ENCODE data around the gene TP53I11. TPM values are rescaled to one million over a fixed set of nuclear protein-coding genes. Genes with fewer than 3 reads are reported as not detected.
A peak's percentile ranks its signal among the peaks of the same experiment; 100 is the strongest.

The TP53I11 gene, protein sequence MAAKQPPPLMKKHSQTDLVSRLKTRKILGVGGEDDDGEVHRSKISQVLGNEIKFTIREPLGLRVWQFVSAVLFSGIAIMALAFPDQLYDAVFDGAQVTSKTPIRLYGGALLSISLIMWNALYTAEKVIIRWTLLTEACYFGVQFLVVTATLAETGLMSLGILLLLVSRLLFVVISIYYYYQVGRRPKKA
- total RNA-seq = 10 to 100 TPM in 1 of 2 donors, 1 to 10 TPM in 1; 3.2 to 12.2 TPM

DNA sequence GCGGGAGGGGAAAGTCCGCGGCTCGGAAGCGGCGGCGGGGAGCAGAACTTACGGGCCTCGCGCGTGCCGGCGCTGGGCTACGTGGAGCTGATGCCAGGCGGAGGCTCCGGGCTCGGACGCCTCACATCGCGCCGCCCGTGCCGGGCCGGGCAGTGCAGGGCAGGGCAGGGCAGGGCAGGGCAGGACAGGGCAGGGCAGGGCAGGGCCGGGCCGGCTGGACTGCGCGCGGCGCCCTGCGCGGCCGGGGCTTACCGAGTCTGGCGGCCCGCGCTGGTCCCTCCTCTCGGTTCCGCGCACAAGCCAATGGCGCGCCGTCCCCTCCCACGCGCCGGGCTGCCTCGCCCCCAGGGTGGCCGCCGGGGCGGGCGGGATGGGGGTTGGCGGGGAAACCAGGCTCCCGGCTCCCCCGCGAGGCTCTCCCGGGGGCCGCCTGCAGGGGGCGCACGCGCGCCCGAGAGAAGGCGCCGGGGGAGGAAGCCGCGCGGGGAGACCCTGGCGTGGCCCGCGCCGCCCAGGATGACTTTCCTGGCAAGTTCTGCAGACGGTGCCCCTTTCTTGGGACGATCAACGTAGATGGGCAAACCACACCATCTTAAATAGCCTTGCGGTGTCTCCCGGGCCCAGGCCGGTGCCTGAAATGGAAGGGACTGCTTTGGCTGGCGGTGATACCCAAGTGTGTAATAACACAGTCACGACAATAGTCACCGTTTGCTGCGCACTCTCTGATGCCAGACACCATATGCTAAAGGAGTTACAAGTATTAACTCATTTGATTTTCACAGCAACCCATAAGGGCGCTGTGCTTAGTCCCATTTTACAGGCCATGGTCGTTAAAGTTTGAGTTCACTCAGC is at the start of gene TP53I11:
TSS of gene TP53I11 (minus strand) at position 259 of the 852 bp plus-strand sequence. CDS start 12,548 bp downstream, outside the sequence.
- peak within 1 kb of the TSS in 1 of 2 donors; percentile 26 for H3K27ac Mint-ChIP-seq
- peak within 1 kb of the TSS; percentile 74 for H3K4me3 Mint-ChIP-seq
- H3K36me3 Mint-ChIP-seq = no peaks in the 10 kb centered on the region
- DNase-seq (ENCODE audit: low spot score) (peak; percentile 72), ATAC-seq (peak; percentile 85 to 89)
- peaks cover 10 to 14% of the 10 kb centered on the region in 2 donors for H3K4me1 Mint-ChIP-seq (ENCODE audit: low read depth in 2 of 2)
- peaks cover 0 to 6% of the 10 kb centered on the region in 2 donors for H3K27me3 Mint-ChIP-seq
- H3K9me3 Mint-ChIP-seq = no peaks in the 10 kb centered on the region

DNA sequence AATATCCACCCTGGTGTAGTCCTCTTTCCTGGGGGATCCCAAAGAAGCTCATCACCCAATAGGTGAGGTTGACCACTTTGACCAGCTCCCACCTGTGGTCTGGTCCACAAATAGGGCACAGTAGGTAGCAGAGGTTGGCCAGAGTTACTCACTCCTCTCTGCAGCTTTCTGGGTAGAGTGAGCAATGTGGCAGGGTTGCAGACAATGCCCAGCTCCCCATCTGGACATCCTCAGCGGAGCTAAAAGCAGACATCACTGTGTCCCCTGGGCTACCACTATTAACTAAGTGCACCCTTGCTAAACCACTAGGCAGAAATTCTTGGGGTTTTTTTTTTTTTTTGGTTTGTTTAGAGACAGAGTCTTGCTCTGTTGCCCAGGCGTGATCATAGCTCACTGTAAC is 48.4 kb upstream of the TP53I11 start:
- ATAC-seq (no peak), DNase-seq (ENCODE audit: low spot score) (no peak)
- no peaks in the 10 kb centered on the region for H3K4me1 Mint-ChIP-seq (ENCODE audit: low read depth in 2 of 2)
- H3K27me3 Mint-ChIP-seq = peaks cover 0 to 6% of the 10 kb centered on the region in 2 donors
- H3K27ac Mint-ChIP-seq = no peak overlapping the region
- no peaks in the 10 kb centered on the region for H3K9me3 Mint-ChIP-seq
- no peak overlapping the region for H3K4me3 Mint-ChIP-seq
- H3K36me3 Mint-ChIP-seq = no peaks in the 10 kb centered on the region

DNA sequence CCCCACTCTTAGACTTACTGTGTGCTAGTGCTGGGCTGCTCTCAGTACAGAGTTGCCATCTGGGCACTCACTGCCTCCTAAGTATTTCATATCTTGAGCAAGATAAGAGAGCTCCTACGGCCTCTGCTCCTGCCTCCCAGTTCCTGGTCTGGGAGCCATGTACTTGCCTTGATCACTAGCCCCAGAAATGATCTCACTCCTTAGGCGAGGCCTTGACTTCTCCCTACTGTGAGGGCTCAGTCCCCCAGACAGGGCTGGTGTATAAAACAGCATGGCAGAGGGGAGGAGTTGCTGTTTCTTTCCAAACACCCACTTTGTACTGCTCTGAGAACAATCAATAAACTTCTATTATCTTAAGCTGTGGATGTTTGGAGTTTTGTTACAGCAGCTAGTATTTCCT is 47.4 kb upstream of the TP53I11 start:
- DNase-seq (ENCODE audit: low spot score) (no peak), ATAC-seq (no peak)
- peaks cover 0 to 4% of the 10 kb centered on the region in 2 donors for H3K4me1 Mint-ChIP-seq (ENCODE audit: low read depth in 2 of 2)
- H3K9me3 Mint-ChIP-seq = no peaks in the 10 kb centered on the region
- H3K36me3 Mint-ChIP-seq = no peaks in the 10 kb centered on the region
- H3K4me3 Mint-ChIP-seq = no peak overlapping the region
- H3K27ac Mint-ChIP-seq = peak overlapping the region in 1 of 2 donors; percentile 6
- peaks cover 0 to 7% of the 10 kb centered on the region in 2 donors for H3K27me3 Mint-ChIP-seq

DNA sequence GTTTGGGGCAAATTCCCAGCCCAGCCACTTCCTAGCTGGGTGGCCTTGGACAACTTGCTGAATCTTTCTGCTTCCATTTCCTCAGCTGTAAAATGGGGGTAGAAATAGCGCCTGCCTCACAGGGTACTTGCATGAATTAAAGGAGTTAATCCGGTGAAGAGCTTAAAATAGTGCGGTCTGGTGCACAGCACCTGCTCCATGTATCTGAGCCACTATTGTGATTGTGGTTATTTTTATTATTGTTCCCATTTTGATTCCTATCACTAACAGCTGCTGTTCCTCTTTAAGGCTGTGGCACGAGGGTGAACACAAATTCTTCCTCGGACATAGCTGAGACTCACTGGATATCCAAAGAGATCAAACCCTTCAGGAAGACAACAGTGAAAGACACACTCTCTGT is 46.9 kb upstream of the TP53I11 start:
- ATAC-seq (no peak), DNase-seq (ENCODE audit: low spot score) (no peak)
- no peak overlapping the region for H3K27ac Mint-ChIP-seq
- H3K36me3 Mint-ChIP-seq = no peaks in the 10 kb centered on the region
- H3K4me3 Mint-ChIP-seq = no peak overlapping the region
- H3K9me3 Mint-ChIP-seq = no peaks in the 10 kb centered on the region
- H3K27me3 Mint-ChIP-seq = peaks cover 0 to 7% of the 10 kb centered on the region in 2 donors
- peaks cover 3 to 8% of the 10 kb centered on the region in 2 donors for H3K4me1 Mint-ChIP-seq (ENCODE audit: low read depth in 2 of 2)

DNA sequence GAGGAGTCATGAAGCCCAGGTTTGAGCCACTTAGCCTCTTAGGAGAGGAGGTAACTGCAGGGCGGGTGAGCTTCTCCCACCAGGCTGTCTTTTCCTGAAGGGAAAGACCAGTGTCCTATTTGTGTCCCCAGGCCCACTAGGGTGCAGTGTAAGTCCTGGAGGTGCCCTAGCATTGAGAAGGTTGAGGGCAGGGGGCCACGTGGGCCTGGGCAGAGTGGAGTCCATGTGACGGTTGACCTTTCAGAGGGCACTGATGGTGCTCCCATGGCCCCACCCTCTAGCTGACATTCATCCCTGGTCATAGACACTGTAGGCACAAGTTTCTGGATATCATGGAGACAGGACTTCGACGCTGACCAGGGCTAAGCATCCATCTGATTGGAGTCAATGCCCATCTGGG is 44.1 kb upstream of the TP53I11 start:
- ATAC-seq (no peak), DNase-seq (ENCODE audit: low spot score) (no peak)
- Mint-ChIP-seq H3K27me3 (peaks cover 0 to 7% of the 10 kb centered on the region in 2 donors), H3K4me3 (no peak overlapping the region), H3K36me3 (no peaks in the 10 kb centered on the region), H3K27ac (no peak overlapping the region), H3K9me3 (no peaks in the 10 kb centered on the region), H3K4me1 (ENCODE audit: low read depth in 2 of 2) (peaks cover 6 to 22% of the 10 kb centered on the region in 2 donors)

DNA sequence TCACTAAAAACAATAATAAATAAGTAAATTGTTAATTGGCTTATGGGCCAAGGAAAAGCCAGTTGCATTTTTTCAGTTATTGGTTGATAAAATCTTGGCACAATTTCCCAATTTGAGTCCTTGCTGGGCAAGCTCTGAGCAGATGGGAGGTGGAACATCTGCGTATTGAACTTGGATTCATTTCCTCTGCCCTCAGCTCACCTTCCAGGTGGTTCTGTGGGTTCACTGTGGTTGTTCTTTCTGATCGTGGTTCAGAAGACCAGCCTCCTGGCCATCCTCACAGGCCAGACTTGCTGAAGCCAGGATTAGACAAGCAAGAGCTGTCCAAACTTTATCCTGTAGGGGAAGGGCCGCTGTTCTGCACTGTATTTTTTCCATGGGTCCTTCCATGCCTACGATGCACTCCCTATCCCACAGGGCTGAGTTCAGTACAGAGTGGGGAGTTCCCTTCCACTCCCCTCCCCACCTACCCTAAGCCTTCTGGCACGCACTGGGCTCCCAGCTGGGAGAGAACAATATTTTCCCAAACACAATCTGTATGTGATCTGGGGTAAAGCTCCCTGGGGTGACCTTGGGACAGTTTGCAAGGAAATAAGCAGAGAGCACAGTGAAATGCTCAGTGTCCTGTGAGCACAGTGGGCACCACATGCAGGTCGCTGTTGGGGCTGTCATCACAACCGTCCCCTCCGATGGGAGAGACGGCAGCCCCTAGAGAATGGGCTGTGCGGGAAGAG is 43.5 kb upstream of the TP53I11 start:
- H3K27me3 Mint-ChIP-seq = peaks cover 0 to 7% of the 10 kb centered on the region in 2 donors
- no peak overlapping the region for H3K4me3 Mint-ChIP-seq
- peaks cover 6 to 22% of the 10 kb centered on the region in 2 donors for H3K4me1 Mint-ChIP-seq (ENCODE audit: low read depth in 2 of 2)
- H3K9me3 Mint-ChIP-seq = no peaks in the 10 kb centered on the region
- H3K36me3 Mint-ChIP-seq = no peaks in the 10 kb centered on the region
- H3K27ac Mint-ChIP-seq = no peak overlapping the region
- ATAC-seq = no peak
- DNase-seq (ENCODE audit: low spot score) = no peak

DNA sequence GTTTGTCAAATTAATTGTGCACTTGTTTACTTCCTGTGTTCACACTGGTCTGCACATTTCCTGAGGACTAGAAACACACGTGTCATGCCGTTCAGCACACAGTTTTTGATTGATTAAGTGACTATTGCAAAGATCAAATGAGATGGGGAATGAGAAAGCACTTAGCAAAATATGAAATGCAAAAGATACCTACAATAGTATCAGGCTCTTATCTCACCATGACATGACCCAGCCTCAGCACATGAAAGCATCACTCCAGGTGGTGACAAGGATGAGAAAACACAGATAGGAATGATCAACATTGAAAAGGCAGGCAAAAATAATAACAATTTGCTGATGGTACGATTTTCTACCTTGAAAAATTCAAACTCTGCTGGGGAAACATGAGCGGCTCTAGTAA is 42.1 kb upstream of the TP53I11 start:
- no peak overlapping the region for H3K4me3 Mint-ChIP-seq
- peaks cover 6 to 22% of the 10 kb centered on the region in 2 donors for H3K4me1 Mint-ChIP-seq (ENCODE audit: low read depth in 2 of 2)
- peaks cover 0 to 7% of the 10 kb centered on the region in 2 donors for H3K27me3 Mint-ChIP-seq
- ATAC-seq (no peak), DNase-seq (ENCODE audit: low spot score) (no peak)
- H3K9me3 Mint-ChIP-seq = no peaks in the 10 kb centered on the region
- no peaks in the 10 kb centered on the region for H3K36me3 Mint-ChIP-seq
- H3K27ac Mint-ChIP-seq = no peak overlapping the region

DNA sequence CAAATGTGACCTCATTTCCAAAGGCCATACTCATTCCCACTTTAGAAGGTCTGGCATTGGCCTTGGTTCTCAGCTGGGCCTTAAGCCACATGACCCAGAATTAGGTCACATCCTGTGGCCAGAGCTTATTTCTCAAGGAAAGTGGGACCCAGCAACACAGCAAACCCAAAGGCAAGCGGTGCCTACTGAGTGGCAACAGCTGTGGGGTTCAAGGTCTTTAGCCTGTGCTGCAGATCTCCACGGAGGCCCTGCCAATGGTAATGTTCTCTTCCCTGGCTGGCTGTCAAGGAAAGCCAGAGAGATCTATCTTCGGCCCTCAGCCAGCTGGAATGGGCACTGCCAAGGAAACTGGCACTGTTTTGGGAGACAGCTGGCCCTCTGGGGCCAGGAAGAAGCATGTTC is 41.5 kb upstream of the TP53I11 start:
- no peak for DNase-seq (ENCODE audit: low spot score)
- Mint-ChIP-seq H3K4me3 (no peak overlapping the region), H3K36me3 (no peaks in the 10 kb centered on the region), H3K27me3 (peaks cover 0 to 7% of the 10 kb centered on the region in 2 donors), H3K27ac (no peak overlapping the region), H3K4me1 (ENCODE audit: low read depth in 2 of 2) (peaks cover 6 to 22% of the 10 kb centered on the region in 2 donors), H3K9me3 (no peaks in the 10 kb centered on the region)
- ATAC-seq = no peak

DNA sequence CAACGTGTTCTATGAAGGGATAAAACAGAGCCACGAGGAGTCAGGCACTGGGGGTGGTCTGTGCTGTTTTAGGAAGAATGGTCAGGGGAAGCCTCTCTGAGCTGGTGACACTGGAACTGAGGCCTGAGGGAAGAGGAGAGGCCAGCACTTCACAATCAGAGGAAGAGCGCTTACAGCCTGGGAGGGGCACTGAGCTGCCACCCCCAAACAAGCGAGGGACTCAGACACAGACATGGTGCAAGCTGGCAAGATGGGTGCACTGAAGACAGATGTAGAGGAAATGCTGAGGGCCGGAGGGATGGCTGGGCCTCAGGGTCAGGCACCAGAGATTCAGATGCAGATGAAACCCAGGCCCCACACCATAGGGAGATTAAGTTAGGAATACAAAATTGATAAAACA is 40.0 kb upstream of the TP53I11 start:
- no peaks in the 10 kb centered on the region for H3K9me3 Mint-ChIP-seq
- H3K27me3 Mint-ChIP-seq = peaks cover 0 to 7% of the 10 kb centered on the region in 2 donors
- H3K4me1 Mint-ChIP-seq (ENCODE audit: low read depth in 2 of 2) = peaks cover 6 to 22% of the 10 kb centered on the region in 2 donors
- peak overlapping the region; percentile 6 for H3K4me3 Mint-ChIP-seq
- ATAC-seq (no peak), DNase-seq (ENCODE audit: low spot score) (no peak)
- no peak overlapping the region for H3K27ac Mint-ChIP-seq
- H3K36me3 Mint-ChIP-seq = no peaks in the 10 kb centered on the region

DNA sequence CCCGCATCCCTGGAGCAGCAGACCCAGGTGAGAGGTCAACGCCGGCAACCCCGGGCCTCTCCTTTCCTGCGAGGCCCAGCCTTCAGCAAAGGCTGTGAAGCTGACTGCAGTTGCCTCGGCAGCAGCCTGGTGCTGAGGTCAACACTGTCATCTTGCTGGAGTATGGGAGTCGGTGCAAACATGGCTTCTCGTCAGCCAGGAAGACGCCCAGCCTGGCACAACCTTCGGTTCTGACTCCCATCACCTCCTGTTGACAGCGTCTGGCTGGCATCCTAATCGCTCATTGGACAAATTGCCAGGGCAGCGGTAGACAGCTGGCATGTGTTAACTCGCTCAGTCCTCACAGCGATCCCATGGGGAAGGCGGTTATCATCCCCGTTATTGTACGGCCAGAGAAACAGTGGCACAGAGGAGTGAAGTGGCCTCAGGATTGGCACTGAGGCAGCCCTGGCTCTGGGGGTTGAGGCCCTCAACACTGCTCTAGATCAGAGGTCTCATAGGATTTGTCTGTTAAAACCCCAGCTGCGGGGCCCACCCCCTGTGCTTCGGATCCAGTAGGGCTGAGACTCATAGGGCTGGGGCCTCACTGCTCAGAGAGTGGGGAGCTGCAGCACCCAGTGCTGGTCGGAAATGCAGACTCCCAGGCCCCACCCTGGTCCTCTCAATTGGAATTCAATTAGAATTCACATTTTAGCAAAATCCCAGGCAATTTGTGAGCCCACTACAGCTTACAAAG is 39.3 kb upstream of the TP53I11 start:
- DNase-seq (ENCODE audit: low spot score) (no peak), ATAC-seq (no peak)
- H3K9me3 Mint-ChIP-seq = no peaks in the 10 kb centered on the region

DNA sequence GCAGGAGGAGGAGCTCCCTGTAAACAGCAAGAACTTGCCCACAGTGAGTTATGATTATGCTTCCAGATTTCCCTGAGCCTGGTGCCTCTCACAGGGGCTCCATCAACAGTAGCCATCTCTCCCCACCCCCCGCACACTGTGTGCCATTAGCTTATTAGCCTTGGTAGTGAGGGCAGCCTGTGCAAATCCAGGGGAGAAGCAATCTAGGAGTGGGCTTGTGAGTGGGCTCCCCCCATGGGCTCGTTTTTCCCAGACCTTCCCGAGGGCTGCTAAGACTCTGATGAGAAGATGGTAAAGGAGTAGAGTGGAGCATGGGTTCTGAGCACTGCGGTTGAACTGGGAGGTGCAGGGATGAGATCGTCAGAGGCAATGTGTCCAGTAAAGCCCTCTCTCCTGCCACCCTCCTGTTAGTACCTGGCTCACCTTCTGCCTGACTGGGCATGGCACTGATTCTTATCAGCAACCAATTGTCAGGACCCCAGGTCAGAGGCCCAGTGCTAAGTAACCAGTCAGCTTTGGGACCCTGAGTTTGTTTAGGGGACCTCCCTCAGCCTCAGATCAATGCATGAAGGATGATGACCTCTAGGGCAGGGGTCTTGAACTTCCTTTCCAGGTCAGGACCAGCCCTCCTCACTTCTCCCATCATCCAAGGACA is 38.4 kb upstream of the TP53I11 start:
- H3K27ac Mint-ChIP-seq = no peak overlapping the region
- H3K4me3 Mint-ChIP-seq = no peak overlapping the region
- ATAC-seq (no peak), DNase-seq (ENCODE audit: low spot score) (no peak)
- no peaks in the 10 kb centered on the region for H3K36me3 Mint-ChIP-seq
- peaks cover 6 to 22% of the 10 kb centered on the region in 2 donors for H3K4me1 Mint-ChIP-seq (ENCODE audit: low read depth in 2 of 2)
- no peaks in the 10 kb centered on the region for H3K9me3 Mint-ChIP-seq
- peaks cover 0 to 2% of the 10 kb centered on the region in 2 donors for H3K27me3 Mint-ChIP-seq

More for the DNA sequence above, 39.3 kb upstream of the TP53I11 start:
- no peaks in the 10 kb centered on the region for H3K36me3 Mint-ChIP-seq
- no peak overlapping the region for H3K4me3 Mint-ChIP-seq
- peaks cover 6 to 22% of the 10 kb centered on the region in 2 donors for H3K4me1 Mint-ChIP-seq (ENCODE audit: low read depth in 2 of 2)
- peaks cover 0 to 5% of the 10 kb centered on the region in 2 donors for H3K27me3 Mint-ChIP-seq
- H3K27ac Mint-ChIP-seq = no peak overlapping the region

DNA sequence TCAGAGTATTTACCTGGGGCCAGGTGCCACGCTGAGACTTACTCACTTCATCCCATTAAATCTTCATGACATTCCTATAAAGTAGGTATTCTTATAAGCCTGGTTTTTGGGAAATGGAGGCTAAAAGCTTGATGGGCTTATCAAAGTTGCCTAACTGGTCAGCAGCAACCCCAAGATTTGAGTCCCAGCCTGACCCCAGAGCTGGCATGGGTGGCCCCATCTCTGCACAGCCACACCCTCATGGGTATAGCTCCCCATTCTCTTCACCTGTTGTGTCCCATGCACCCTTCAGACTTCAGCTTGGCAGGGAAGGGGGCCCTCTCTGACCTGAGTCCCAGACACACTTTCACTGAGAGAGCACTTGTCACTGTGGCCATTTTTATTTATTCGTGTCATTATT is 37.4 kb upstream of the TP53I11 start:
- DNase-seq (ENCODE audit: low spot score) (no peak), ATAC-seq (no peak)
- Mint-ChIP-seq H3K27ac (no peak overlapping the region), H3K4me1 (ENCODE audit: low read depth in 2 of 2) (peaks cover 13 to 27% of the 10 kb centered on the region in 2 donors), H3K27me3 (no peaks in the 10 kb centered on the region), H3K36me3 (no peaks in the 10 kb centered on the region), H3K4me3 (no peak overlapping the region), H3K9me3 (no peaks in the 10 kb centered on the region)

DNA sequence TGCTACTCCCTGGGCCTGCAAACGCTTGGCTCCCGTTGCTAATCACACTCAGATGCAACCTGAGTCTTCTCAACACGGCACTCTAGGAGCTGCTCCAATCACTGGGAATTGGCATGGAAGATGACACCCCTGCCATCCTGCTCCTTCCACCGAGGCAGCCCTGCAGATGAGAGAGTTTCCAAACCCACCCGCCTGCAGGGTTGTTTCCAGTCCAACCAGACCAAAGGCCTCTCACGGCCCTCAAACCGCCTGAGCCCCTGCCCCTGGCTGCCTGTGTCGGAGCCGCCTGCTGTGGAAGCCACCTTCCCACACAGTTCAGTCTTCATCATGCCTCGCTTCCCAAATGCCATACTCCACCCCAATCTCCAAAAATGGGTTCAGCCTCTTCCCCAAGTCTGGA is 36.8 kb upstream of the TP53I11 start:
- Mint-ChIP-seq H3K4me1 (ENCODE audit: low read depth in 2 of 2) (peaks cover 9 to 24% of the 10 kb centered on the region in 2 donors), H3K27ac (no peak overlapping the region), H3K36me3 (no peaks in the 10 kb centered on the region), H3K27me3 (no peaks in the 10 kb centered on the region), H3K4me3 (no peak overlapping the region), H3K9me3 (no peaks in the 10 kb centered on the region)
- DNase-seq (ENCODE audit: low spot score) = no peak
- no peak for ATAC-seq
